NCI-H1092 (cell line): ENCODE measurements around the gene HS1BP3.

Experiments used
- DNase-seq: peaks from one replicate; lab custom pipeline; 2025; lab: John Stamatoyannopoulos, UW

Gene HS1BP3

GRCh38 chr2:20584399-20585358 lies 66.2 kb downstream of the HS1BP3 start:
- no peak for DNase-seq

- DNase-seq, result no peak
Measured at GRCh38 chr2:20584045-20584398, 66.9 kb downstream of the HS1BP3 start.

GRCh38 chr2:20583425-20583881 lies 67.4 kb downstream of the HS1BP3 start:
- DNase-seq, result no peak

- DNase-seq, result no peak
Measured at GRCh38 chr2:20582600-20583221, 68.2 kb downstream of the HS1BP3 start.

- no peak for DNase-seq
Measured at GRCh38 chr2:20580690-20581437, 70.0 kb downstream of the HS1BP3 start.

- DNase-seq, result no peak
Measured at GRCh38 chr2:20579866-20580265, 71.0 kb downstream of the HS1BP3 start.

GRCh38 chr2:20578895-20579825 lies 71.7 kb downstream of the HS1BP3 start:
- DNase-seq, result no peak

GRCh38 chr2:20578266-20578894 lies 72.5 kb downstream of the HS1BP3 start:
- DNase-seq, result no peak

- DNase-seq, result no peak
Measured at GRCh38 chr2:20577495-20578235, 73.2 kb downstream of the HS1BP3 start.

GRCh38 chr2:20576598-20577115 lies 74.2 kb downstream of the HS1BP3 start:
- DNase-seq, result no peak

- DNase-seq, result no peak
Measured at GRCh38 chr2:20575935-20576597, 74.8 kb downstream of the HS1BP3 start.

GRCh38 chr2:20575414-20575813 lies 75.5 kb downstream of the HS1BP3 start:
- no peak for DNase-seq

GRCh38 chr2:20574930-20575329 lies 76.0 kb downstream of the HS1BP3 start:
- no peak for DNase-seq

GRCh38 chr2:20574423-20574911 lies 76.4 kb downstream of the HS1BP3 start:
- no peak for DNase-seq

GRCh38 chr2:20573620-20574422 lies 77.1 kb downstream of the HS1BP3 start:
- no peak for DNase-seq

GRCh38 chr2:20572221-20572620 lies 78.7 kb downstream of the HS1BP3 start:
- DNase-seq, result no peak

GRCh38 chr2:20571644-20572215 lies 79.2 kb downstream of the HS1BP3 start:
- DNase-seq, result no peak

GRCh38 chr2:20571231-20571630 lies 79.7 kb downstream of the HS1BP3 start:
- DNase-seq, result no peak
